Measurements from ENCODE around the gene THNSL1.

Gene THNSL1

DNA sequence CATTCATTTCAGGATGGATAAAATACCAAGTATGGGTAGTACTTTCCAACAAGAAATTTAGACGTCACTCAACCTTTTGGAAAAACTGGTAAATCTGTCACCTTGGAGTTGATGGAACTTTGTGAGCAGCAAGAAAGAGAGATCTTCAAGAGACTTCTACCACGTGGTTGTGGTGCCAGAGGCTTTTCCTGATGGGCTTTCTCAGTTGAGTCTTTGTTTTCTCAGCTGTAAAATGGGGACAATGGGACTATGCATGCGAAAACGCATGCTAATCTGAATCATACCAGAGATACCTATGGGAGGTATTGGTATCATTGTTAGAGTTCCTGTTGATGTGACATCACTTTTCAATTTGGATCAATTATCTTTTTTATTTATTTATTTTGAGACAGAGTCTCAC is 59.4 kb downstream of the THNSL1 start:
- TF ChIP-seq CTCF (IDR thresholded peaks at IDR 0.05) = no peak
- Histone ChIP-seq H3K27ac (no peak overlapping the region), H3K4me3 (no peak overlapping the region)
- no peak for DNase-seq (ENCODE audit: low spot score)

Measured in coronary artery (tissue), 2 donors.